GM23338 (cell line): ENCODE results near the gene PCDHB14. TPM values are rescaled to one million over a fixed set of nuclear protein-coding genes. Genes with fewer than 3 reads are reported as not detected.

Experiments used
- ATAC-seq: fragments of 200-7000 bp; cut with Tn5 transposase; 3 replicates; pipeline ENCODE4 v1.9.1; 2020
- DNase-seq: peaks from one replicate; pipeline ENCODE4 v3.0.0-alpha.2; 2015; ENCODE audit warnings: low spot score
- H2AFZ ChIP-seq: fragments of 200-600 bp; sonication (generic); 2 replicates; pipeline ENCODE4 v1.8.0; 2016; ENCODE audit warnings: antibody characterized with exemption, mild to moderate bottlenecking, moderate library complexity
- H3F3A ChIP-seq: fragments of 200-600 bp; sonication (generic); replicated peaks from 2 replicates; pipeline ENCODE4 v1.8.0; 2017; ENCODE audit warnings: antibody characterized with exemption, mixed run types, low read depth
- H3K27ac ChIP-seq: fragments of 200-600 bp; sonication (generic); 2 replicates; pipeline ENCODE4 v1.6.1; 2016; ENCODE audit warnings: low read depth
- H3K27me3 ChIP-seq: fragments of 200-600 bp; sonication (generic); 2 replicates; pipeline ENCODE4 v1.8.0; 2016; ENCODE audit warnings: mild to moderate bottlenecking, mixed run types, moderate library complexity; ENCODE audit not compliant: insufficient read depth
- H3K36me3 ChIP-seq: fragments of 200-600 bp; sonication (generic); 2 replicates; pipeline ENCODE4 v1.8.0; 2016; ENCODE audit warnings: mild to moderate bottlenecking; ENCODE audit not compliant: insufficient read depth
- H3K4me1 ChIP-seq: fragments of 200-600 bp; sonication (generic); 2 replicates; pipeline ENCODE4 v1.8.0; 2016; ENCODE audit warnings: mild to moderate bottlenecking, moderate library complexity; ENCODE audit not compliant: insufficient read depth
- H3K4me2 ChIP-seq: fragments of 200-600 bp; sonication (generic); 2 replicates; pipeline ENCODE4 v1.7.1; 2017; ENCODE audit warnings: mixed run types
- H3K4me3 ChIP-seq: fragments of 200-600 bp; sonication (generic); 2 replicates; pipeline ENCODE4 v1.6.1; 2016; ENCODE audit warnings: mixed run types
- H3K79me2 ChIP-seq: fragments of 200-600 bp; sonication (generic); replicated peaks from 2 replicates; pipeline ENCODE4 v1.8.0; 2017; ENCODE audit warnings: mild to moderate bottlenecking; ENCODE audit not compliant: insufficient read depth
- H3K9me2 ChIP-seq: fragments of 200-600 bp; sonication (generic); 2 replicates; pipeline ENCODE4 v1.8.0; 2017; ENCODE audit not compliant: insufficient read depth
- H4K20me1 ChIP-seq: fragments of 200-600 bp; sonication (generic); replicated peaks from 2 replicates; pipeline ENCODE4 v1.8.0; 2017; ENCODE audit warnings: mild to moderate bottlenecking; ENCODE audit not compliant: insufficient read depth
- H3K27ac Mint-ChIP-seq: 2 replicates; pipeline ENCODE4 v1.8.0; 2020; ENCODE audit warnings: inconsistent platforms, mild to moderate bottlenecking, moderate library complexity, mixed read lengths
- H3K27me3 Mint-ChIP-seq: 3 replicates; pipeline ENCODE4 v1.8.0; 2022; ENCODE audit warnings: low read depth, mild to moderate bottlenecking, moderate library complexity, mixed read lengths, inconsistent platforms; ENCODE audit not compliant: insufficient read depth, poor library complexity
- H3K36me3 Mint-ChIP-seq: 3 replicates; pipeline ENCODE4 v1.8.0; 2021; ENCODE audit warnings: low read depth, mild to moderate bottlenecking, inconsistent platforms, moderate library complexity, mixed read lengths
- H3K4me1 Mint-ChIP-seq: 3 replicates; pipeline ENCODE4 v1.8.0; 2020; ENCODE audit warnings: mild to moderate bottlenecking, inconsistent platforms, mixed read lengths
- H3K4me3 Mint-ChIP-seq: 3 replicates; pipeline ENCODE4 v1.8.0; 2021; ENCODE audit warnings: moderate library complexity, mild to moderate bottlenecking, inconsistent platforms, mixed read lengths
- H3K9me3 Mint-ChIP-seq: 3 replicates; pipeline ENCODE4 v1.8.0; 2020; ENCODE audit warnings: moderate library complexity, mild to moderate bottlenecking, inconsistent platforms, mixed read lengths
- CREB1 ChIP-seq: fragments of 250-450 bp; sonication (Bioruptor Pico); IDR thresholded peaks from 2 replicates; pipeline ENCODE4 v1.5.0; 2020; ENCODE audit warnings: low read depth, mild to moderate bottlenecking, moderate library complexity
- CTCF ChIP-seq, 2 experiments: fragments of 200-600 bp in 1 of 2; sonication (generic) in 1 of 2; conservative IDR thresholded peaks; 2 replicates each; pipeline versions ENCODE4 v1.5.1 to v1.6.1; 2016 to 2017; ENCODE audit warnings: antibody characterized with exemption in 2 of 2, low read depth in 2 of 2, mild to moderate bottlenecking in 2 of 2, moderate library complexity in 1 of 2
- ETS1 ChIP-seq: IDR thresholded peaks from 2 replicates; pipeline ENCODE4 v1.6.1; 2016; ENCODE audit warnings: antibody characterized with exemption
- EZH2 ChIP-seq: fragments of 200-600 bp; sonication (generic); IDR thresholded peaks from one replicate; pipeline ENCODE4 v1.8.0; 2017; ENCODE audit warnings: antibody characterized with exemption, mild to moderate bottlenecking, low read depth; ENCODE audit not compliant: unreplicated experiment
- EZH2phosphoT487 ChIP-seq: fragments of 200-600 bp; sonication (generic); IDR thresholded peaks from one replicate; pipeline ENCODE4 v1.8.1; 2018; ENCODE audit warnings: antibody characterized with exemption; ENCODE audit not compliant: unreplicated experiment
- JUNB ChIP-seq: IDR thresholded peaks from one replicate; pipeline ENCODE4 v1.6.1; 2016; ENCODE audit warnings: antibody characterized with exemption; ENCODE audit not compliant: unreplicated experiment
- NANOG ChIP-seq: IDR thresholded peaks from 2 replicates; pipeline ENCODE4 v1.6.1; 2016; ENCODE audit warnings: antibody characterized with exemption, borderline replicate concordance
- POLR2AphosphoS5 ChIP-seq: IDR thresholded peaks from 2 replicates; pipeline ENCODE4 v1.6.1; 2016; ENCODE audit warnings: antibody characterized with exemption, low read depth
- REST ChIP-seq: IDR thresholded peaks from one replicate; pipeline ENCODE4 v1.6.1; 2018; ENCODE audit warnings: antibody characterized with exemption; ENCODE audit not compliant: unreplicated experiment
- STAT1 ChIP-seq: IDR thresholded peaks from one replicate; pipeline ENCODE4 v1.6.1; 2016; ENCODE audit warnings: antibody characterized with exemption; ENCODE audit not compliant: unreplicated experiment
- ZNF114 ChIP-seq: fragments of 250-450 bp; sonication (Bioruptor Pico); IDR thresholded peaks from 2 replicates; pipeline ENCODE4 v1.5.0; 2020; ENCODE audit warnings: mild to moderate bottlenecking, moderate library complexity
- ZNF331 ChIP-seq: fragments of 250-450 bp; sonication (Bioruptor Pico); IDR thresholded peaks from 2 replicates; pipeline ENCODE4 v1.5.0; 2020; ENCODE audit warnings: low read depth, mild to moderate bottlenecking, moderate library complexity
- polyA plus RNA-seq: library from polyadenylated mRNA; unstranded; fragments of >200 nt; fragmentation: Nextera tagmentation; extraction: Ambion mirVana; gene quantifications from 2 replicates; pipeline ENCODE4 v1.2.1, GENCODE V29; 2016
- total RNA-seq: library from RNA; depleted of rRNA; stranded (reverse); fragments of >200 nt; shearing (Covaris generic); gene quantifications from 2 replicates; pipeline ENCODE4 v1.2.3, GENCODE V29; 2014
- TF ChIP-seq, protein P1 (sequence below): fragments of 250-450 bp; sonication (Bioruptor Pico); IDR thresholded peaks from 2 replicates; pipeline ENCODE4 v1.5.0; 2020; ENCODE audit warnings: mild to moderate bottlenecking, moderate library complexity

Gene PCDHB14
- total and polyA plus RNA-seq, 2 experiments from 2014 or later = 0.71 to 4.1 TPM

- Histone ChIP-seq H4K20me1 (no peaks in the 10 kb centered on the region), H3K27ac (no peak overlapping the region), H3K4me1 (no peaks in the 10 kb centered on the region), H3K9me2 (no peaks in the 10 kb centered on the region), H3K79me2 (no peaks in the 10 kb centered on the region), H3F3A (no peaks in the 10 kb centered on the region), H3K4me3 (no peak overlapping the region), H2AFZ (no peak overlapping the region), H3K4me2 (no peak overlapping the region), H3K36me3 (peaks cover 39% of the 10 kb centered on the region), H3K27me3 (no peaks in the 10 kb centered on the region)
- H3K27me3 Mint-ChIP-seq = no peaks in the 10 kb centered on the region
- peaks cover 94% of the 10 kb centered on the region for H3K9me3 Mint-ChIP-seq
- no peak overlapping the region for H3K4me3 Mint-ChIP-seq
- peaks cover 54% of the 10 kb centered on the region for H3K36me3 Mint-ChIP-seq
- H3K4me1 Mint-ChIP-seq = no peaks in the 10 kb centered on the region
- H3K27ac Mint-ChIP-seq = no peak overlapping the region
- peak; percentile 47 for DNase-seq
- no peak for ATAC-seq
- TF ChIP-seq NANOG (no peak), ZNF114 (CRISPR knock-in tag) (no peak), JUNB (no peak), ETS1 (no peak), EZH2phosphoT487 (no peak), REST (no peak), EZH2 (no peak), POLR2AphosphoS5 (no peak), ZNF331 (CRISPR knock-in tag) (no peak), STAT1 (no peak), CTCF (conservative IDR thresholded peaks at IDR 0.05; ENCODE audit: low read depth in 2 of 2) (no peak), CREB1 (CRISPR knock-in tag) (no peak)
- TF ChIP-seq, protein P1, sequence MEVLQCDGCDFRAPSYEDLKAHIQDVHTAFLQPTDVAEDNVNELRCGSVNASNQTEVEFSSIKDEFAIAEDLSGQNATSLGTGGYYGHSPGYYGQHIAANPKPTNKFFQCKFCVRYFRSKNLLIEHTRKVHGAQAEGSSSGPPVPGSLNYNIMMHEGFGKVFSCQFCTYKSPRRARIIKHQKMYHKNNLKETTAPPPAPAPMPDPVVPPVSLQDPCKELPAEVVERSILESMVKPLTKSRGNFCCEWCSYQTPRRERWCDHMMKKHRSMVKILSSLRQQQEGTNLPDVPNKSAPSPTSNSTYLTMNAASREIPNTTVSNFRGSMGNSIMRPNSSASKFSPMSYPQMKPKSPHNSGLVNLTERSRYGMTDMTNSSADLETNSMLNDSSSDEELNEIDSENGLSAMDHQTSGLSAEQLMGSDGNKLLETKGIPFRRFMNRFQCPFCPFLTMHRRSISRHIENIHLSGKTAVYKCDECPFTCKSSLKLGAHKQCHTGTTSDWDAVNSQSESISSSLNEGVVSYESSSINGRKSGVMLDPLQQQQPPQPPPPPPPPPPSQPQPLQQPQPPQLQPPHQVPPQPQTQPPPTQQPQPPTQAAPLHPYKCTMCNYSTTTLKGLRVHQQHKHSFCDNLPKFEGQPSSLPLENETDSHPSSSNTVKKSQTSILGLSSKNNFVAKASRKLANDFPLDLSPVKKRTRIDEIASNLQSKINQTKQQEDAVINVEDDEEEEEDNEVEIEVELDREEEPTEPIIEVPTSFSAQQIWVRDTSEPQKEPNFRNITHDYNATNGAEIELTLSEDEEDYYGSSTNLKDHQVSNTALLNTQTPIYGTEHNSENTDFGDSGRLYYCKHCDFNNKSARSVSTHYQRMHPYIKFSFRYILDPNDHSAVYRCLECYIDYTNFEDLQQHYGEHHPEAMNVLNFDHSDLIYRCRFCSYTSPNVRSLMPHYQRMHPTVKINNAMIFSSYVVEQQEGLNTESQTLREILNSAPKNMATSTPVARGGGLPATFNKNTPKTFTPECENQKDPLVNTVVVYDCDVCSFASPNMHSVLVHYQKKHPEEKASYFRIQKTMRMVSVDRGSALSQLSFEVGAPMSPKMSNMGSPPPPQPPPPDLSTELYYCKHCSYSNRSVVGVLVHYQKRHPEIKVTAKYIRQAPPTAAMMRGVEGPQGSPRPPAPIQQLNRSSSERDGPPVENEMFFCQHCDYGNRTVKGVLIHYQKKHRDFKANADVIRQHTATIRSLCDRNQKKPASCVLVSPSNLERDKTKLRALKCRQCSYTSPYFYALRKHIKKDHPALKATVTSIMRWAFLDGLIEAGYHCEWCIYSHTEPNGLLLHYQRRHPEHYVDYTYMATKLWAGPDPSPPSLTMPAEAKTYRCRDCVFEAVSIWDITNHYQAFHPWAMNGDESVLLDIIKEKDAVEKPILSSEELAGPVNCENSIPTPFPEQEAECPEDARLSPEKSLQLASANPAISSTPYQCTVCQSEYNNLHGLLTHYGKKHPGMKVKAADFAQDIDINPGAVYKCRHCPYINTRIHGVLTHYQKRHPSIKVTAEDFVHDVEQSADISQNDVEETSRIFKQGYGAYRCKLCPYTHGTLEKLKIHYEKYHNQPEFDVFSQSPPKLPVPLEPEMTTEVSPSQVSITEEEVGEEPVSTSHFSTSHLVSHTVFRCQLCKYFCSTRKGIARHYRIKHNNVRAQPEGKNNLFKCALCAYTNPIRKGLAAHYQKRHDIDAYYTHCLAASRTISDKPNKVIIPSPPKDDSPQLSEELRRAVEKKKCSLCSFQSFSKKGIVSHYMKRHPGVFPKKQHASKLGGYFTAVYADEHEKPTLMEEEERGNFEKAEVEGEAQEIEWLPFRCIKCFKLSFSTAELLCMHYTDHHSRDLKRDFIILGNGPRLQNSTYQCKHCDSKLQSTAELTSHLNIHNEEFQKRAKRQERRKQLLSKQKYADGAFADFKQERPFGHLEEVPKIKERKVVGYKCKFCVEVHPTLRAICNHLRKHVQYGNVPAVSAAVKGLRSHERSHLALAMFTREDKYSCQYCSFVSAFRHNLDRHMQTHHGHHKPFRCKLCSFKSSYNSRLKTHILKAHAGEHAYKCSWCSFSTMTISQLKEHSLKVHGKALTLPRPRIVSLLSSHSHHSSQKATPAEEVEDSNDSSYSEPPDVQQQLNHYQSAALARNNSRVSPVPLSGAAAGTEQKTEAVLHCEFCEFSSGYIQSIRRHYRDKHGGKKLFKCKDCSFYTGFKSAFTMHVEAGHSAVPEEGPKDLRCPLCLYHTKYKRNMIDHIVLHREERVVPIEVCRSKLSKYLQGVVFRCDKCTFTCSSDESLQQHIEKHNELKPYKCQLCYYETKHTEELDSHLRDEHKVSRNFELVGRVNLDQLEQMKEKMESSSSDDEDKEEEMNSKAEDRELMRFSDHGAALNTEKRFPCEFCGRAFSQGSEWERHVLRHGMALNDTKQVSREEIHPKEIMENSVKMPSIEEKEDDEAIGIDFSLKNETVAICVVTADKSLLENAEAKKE (CRISPR knock-in tag) = no peak
These were observed 37.5 kb downstream of the PCDHB14 start for GRCh38 chr5:141260458-141261237.
